Suprapubic skin (tissue), 4 donors: ENCODE measurements around the gene ETFRF1. TPM values are rescaled to one million over a fixed set of nuclear protein-coding genes. Genes with fewer than 3 reads are reported as not detected.

ENCODE experiments used
- DNase-seq, 2 donors: peaks; one replicate each; pipeline ENCODE4 v3.0.0-alpha.2; 2019; ENCODE audit warnings: low spot score in 2 of 2
- H3K27ac ChIP-seq: fragments of 200-600 bp; sonication (generic); one replicate; pipeline ENCODE4 v1.5.1; 2019
- H3K27me3 ChIP-seq: fragments of 200-600 bp; sonication (generic); one replicate; pipeline ENCODE4 v1.5.1; 2019
- H3K36me3 ChIP-seq: fragments of 200-600 bp; sonication (generic); one replicate; pipeline ENCODE4 v1.5.1; 2019
- H3K4me1 ChIP-seq: fragments of 200-600 bp; sonication (generic); one replicate; pipeline ENCODE4 v1.5.1; 2019
- H3K4me3 ChIP-seq: fragments of 200-600 bp; sonication (generic); one replicate; pipeline ENCODE4 v1.5.1; 2019; ENCODE audit warnings: mild to moderate bottlenecking
- H3K9me3 ChIP-seq: fragments of 200-600 bp; sonication (generic); one replicate; pipeline ENCODE4 v1.5.1; 2019
- CTCF ChIP-seq, 2 donors: fragments of 200-600 bp in 1 of 2; fragments of 450-650 bp in 1 of 2; sonication (generic) in 1 of 2; IDR thresholded peaks; one replicate each; pipeline ENCODE4 v1.5.1; 2016 to 2019; ENCODE audit warnings: antibody characterized with exemption in 2 of 2, mild to moderate bottlenecking in 1 of 2, moderate library complexity in 1 of 2
- EP300 ChIP-seq: sonication (generic); formaldehyde crosslinking; IDR thresholded peaks from one replicate; pipeline ENCODE4 v1.6.1; 2017; ENCODE audit warnings: antibody characterized with exemption
- POLR2A ChIP-seq, 2 donors: fragments of 450-650 bp; IDR thresholded peaks; one replicate each; pipeline ENCODE4 v1.6.1; 2017; ENCODE audit warnings: antibody characterized with exemption in 2 of 2, mild to moderate bottlenecking in 2 of 2, moderate library complexity in 2 of 2
- POLR2AphosphoS5 ChIP-seq, 3 donors: sonication (generic); formaldehyde crosslinking; IDR thresholded peaks; one replicate each; pipeline ENCODE4 v1.6.1; 2017; ENCODE audit warnings: antibody characterized with exemption in 3 of 3
- WGBS: methylation state at CpG from one replicate; pipeline ENCODE4 v1.1.5; 2018; 5-methylcytosine and 5-hydroxymethylcytosine counted together
- total RNA-seq, 4 donors: library from RNA; depleted of rRNA; stranded (reverse); fragments of >200 nt; gene quantifications; one replicate each; pipeline ENCODE4 v1.1.0, GENCODE V29; 2016

The ETFRF1 gene
- total RNA-seq, 4 donors from 2014 or later, result 39.8 to 46.6 (median 41.3) TPM

- no peaks in the 10 kb centered on the region for H3K27me3 ChIP-seq
- peaks cover 30% of the 10 kb centered on the region for H3K4me1 ChIP-seq
- H3K27ac ChIP-seq, result no peak overlapping the region
- no peak for DNase-seq
- H3K9me3 ChIP-seq, result no peaks in the 10 kb centered on the region
- H3K4me3 ChIP-seq, result no peak overlapping the region
- WGBS, result 71% methylated on average over 5 of the region's 5 CpGs
- TF ChIP-seq CTCF (IDR thresholded peaks at IDR 0.05) (no peak), POLR2AphosphoS5 (IDR thresholded peaks at IDR 0.05) (no peak), EP300 (no peak), POLR2A (IDR thresholded peaks at IDR 0.05) (no peak)
- no peaks in the 10 kb centered on the region for H3K36me3 ChIP-seq
These were observed 58.5 kb downstream of the ETFRF1 start for GRCh38 chr12:25253371-25254068.

GRCh38 chr12:25254271-25254880, 59.3 kb downstream of the ETFRF1 start:
- H3K4me1 ChIP-seq, result peaks cover 26% of the 10 kb centered on the region
- no peaks in the 10 kb centered on the region for H3K9me3 ChIP-seq
- H3K36me3 ChIP-seq, result no peaks in the 10 kb centered on the region
- TF ChIP-seq POLR2A (IDR thresholded peaks at IDR 0.05) (no peak), CTCF (IDR thresholded peaks at IDR 0.05) (no peak), POLR2AphosphoS5 (IDR thresholded peaks at IDR 0.05) (no peak), EP300 (no peak)
- no peak overlapping the region for H3K4me3 ChIP-seq
- no peaks in the 10 kb centered on the region for H3K27me3 ChIP-seq
- DNase-seq, result no peak
- WGBS, result 91% methylated on average over 4 of the region's 4 CpGs
- no peak overlapping the region for H3K27ac ChIP-seq

Other genes starting within 250 kb of the ETFRF1 start
- gene BCAT1, start 246.1 kb upstream of the ETFRF1 start, total RNA-seq, result 1 to 10 TPM in 2 of 4 donors, under 1 TPM in 2; 0.68 to 2.9 (median 1.5) TPM
- 1 to 10 TPM in 3 of 4 donors, not detected in 1; 1.2 to 3.0 (median 1.2) TPM for gene DNAI7, start 77 bp upstream of the ETFRF1 start, total RNA-seq
- 10 to 100 TPM; 14.9 to 26.8 (median 19.2) TPM for gene KRAS, start 55.7 kb downstream of the ETFRF1 start, total RNA-seq